Measurements from ENCODE around the gene SYNGR4.
"Not testable (repeated sequence)": the region's sequence is repeated elsewhere in the genome, so short reads cannot be mapped to it uniquely, and the experiment has no call there.

SYNGR4 gene

DNA sequence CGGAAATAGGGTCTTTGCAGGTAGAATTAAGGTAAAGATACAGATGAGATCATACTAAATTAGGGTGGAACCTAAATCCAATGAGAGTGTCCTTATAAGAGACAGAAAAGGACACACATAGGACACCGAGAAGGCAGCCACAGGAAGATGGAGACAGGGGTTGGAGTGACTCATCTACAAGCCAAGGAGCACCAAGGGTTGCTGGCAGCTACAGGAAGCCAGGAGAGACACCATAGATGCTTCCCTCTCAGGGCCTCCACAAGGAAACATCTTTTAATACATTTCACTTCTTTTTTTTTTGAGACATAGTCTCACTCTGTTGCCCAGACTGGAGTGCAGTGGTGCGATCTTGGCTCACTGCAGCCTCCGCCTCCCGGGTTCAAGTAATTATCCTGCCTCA lies 10.5 kb upstream of the SYNGR4 start:
- Histone ChIP-seq H3K36me3 (ENCODE audit: insufficient read depth, low read length) (no peaks in the 10 kb centered on the region), H3K9ac (ENCODE audit: low read depth, low read length) (no peak overlapping the region), H3K9me3 (ENCODE audit: control insufficient read depth, insufficient read depth, low read length) (no peaks in the 10 kb centered on the region), H3K4me1 (ENCODE audit: insufficient read depth, low read length) (peaks cover 5% of the 10 kb centered on the region; the same call in 1 of the 2 replicates)

DNA sequence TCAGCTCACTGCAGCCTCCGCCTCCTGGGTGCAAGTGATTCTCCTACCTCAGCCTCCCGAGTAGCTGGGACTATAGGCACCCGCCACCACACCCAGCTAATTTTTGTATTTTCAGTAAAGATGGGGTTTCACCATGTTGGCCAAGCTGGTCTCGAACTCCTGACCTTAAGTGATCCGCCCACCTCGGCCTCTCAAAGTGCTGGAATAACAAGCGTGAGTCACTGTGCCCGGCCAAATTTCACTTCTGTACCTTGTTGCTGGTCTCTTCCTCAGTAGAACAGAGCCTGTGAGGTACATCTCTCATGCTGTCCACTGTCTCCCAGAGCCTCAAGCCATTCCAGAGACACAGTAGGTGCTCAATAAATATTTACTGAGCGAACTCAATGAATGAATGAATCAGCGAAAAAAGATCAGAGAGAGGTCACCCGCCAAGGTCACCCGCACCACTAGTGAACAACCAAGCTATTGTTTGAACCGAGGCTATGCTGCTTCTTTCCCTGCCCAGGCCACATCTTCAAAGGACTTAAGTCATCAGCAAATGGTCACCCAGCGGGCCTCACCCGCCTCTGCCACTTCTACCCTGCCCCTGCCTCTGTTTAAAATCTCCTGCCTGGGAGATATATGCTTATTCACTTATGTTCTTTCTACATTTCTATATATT lies 9.7 kb upstream of the SYNGR4 start:
- Histone ChIP-seq H3K9ac (ENCODE audit: low read depth, low read length) (no peak overlapping the region), H3K4me1 (ENCODE audit: insufficient read depth, low read length) (peaks cover 5% of the 10 kb centered on the region; the same call in 1 of the 2 replicates), H3K36me3 (ENCODE audit: insufficient read depth, low read length) (no peaks in the 10 kb centered on the region), H3K9me3 (ENCODE audit: control insufficient read depth, insufficient read depth, low read length) (no peaks in the 10 kb centered on the region)

DNA sequence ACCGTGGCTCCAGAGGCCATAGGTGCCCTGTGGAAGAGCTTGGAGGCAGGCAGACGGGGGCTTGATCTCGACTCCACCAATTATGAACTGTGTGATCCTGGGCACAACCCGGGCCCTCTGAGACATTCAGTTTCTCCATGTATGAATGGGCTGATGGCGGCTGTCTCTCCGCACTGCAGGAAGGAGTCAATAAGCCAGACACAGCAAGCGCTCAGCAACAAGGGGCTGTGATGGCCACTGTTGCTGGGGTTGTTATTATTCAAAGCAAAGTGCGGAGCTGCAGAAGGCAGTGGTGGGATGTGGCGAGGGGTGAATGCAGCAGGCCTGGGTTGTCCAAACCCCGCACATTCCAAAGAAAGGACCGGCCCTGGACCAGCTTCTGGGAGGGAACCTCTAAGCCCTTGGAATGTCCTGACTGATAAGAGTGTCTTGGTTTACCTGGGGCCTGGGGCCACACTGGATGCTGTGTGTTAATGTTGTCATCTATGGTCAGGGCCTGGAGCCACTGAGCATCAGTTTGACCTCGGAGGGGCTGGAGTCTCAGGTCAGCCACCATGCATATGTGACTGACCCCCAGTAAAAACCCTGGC lies 8.7 kb upstream of the SYNGR4 start:
- no peak overlapping the region for H3K9ac ChIP-seq (ENCODE audit: low read depth, low read length)
- no peaks in the 10 kb centered on the region for H3K36me3 ChIP-seq (ENCODE audit: insufficient read depth, low read length)
- H3K4me1 ChIP-seq (ENCODE audit: insufficient read depth, low read length), result peaks cover 5% of the 10 kb centered on the region; the same call in 1 of the 2 replicates
- no peaks in the 10 kb centered on the region for H3K9me3 ChIP-seq (ENCODE audit: control insufficient read depth, insufficient read depth, low read length)

DNA sequence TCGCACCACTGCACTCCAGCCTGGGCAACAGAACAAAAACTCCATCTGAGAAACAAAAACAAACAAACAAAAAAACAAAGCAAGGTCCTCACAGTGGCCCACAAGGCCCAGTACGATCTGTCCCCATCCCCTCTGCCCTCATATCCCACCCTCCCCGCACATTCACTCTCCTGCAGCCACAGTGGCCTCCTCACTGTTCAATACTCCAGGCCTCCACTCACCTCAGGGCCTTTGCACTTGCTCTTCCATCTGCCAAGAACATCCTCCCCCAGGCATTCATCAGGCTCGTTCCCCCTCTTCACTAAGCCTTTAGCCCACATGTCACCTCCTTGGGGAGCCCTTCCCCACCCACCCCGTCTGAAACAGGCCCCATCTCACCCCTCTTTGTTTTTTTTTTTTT lies 5.0 kb upstream of the SYNGR4 start:
- no peaks in the 10 kb centered on the region for H3K9me3 ChIP-seq (ENCODE audit: control insufficient read depth, insufficient read depth, low read length)
- no peaks in the 10 kb centered on the region for H3K36me3 ChIP-seq (ENCODE audit: insufficient read depth, low read length)
- no peak overlapping the region for H3K9ac ChIP-seq (ENCODE audit: low read depth, low read length)
- H3K4me1 ChIP-seq (ENCODE audit: insufficient read depth, low read length), result peaks cover 5% of the 10 kb centered on the region; the same call in 1 of the 2 replicates

DNA sequence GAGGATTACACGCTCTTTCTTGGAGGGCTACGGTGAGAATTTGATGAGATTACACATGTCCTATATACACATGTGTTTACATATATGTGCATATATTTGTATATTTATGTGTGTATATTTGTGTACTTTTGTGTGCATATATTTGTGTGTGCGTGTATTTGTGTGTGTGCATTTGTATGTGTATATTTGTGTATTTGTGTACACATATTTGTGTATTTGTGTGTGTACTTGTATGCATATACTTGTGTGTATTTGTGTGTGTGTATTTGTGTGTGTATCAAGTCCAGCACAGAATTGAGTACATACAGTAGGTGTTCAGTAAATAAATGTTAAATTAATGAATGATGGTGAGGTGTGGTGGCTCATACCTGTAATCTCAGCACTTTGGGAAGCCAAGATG lies 2.3 kb upstream of the SYNGR4 start:
- H3K9me3 ChIP-seq (ENCODE audit: control insufficient read depth, insufficient read depth, low read length), result no peaks in the 10 kb centered on the region
- no peaks in the 10 kb centered on the region for H3K4me1 ChIP-seq (ENCODE audit: insufficient read depth, low read length)
- no peaks in the 10 kb centered on the region for H3K36me3 ChIP-seq (ENCODE audit: insufficient read depth, low read length)
- no peak overlapping the region for H3K9ac ChIP-seq (ENCODE audit: low read depth, low read length)

DNA sequence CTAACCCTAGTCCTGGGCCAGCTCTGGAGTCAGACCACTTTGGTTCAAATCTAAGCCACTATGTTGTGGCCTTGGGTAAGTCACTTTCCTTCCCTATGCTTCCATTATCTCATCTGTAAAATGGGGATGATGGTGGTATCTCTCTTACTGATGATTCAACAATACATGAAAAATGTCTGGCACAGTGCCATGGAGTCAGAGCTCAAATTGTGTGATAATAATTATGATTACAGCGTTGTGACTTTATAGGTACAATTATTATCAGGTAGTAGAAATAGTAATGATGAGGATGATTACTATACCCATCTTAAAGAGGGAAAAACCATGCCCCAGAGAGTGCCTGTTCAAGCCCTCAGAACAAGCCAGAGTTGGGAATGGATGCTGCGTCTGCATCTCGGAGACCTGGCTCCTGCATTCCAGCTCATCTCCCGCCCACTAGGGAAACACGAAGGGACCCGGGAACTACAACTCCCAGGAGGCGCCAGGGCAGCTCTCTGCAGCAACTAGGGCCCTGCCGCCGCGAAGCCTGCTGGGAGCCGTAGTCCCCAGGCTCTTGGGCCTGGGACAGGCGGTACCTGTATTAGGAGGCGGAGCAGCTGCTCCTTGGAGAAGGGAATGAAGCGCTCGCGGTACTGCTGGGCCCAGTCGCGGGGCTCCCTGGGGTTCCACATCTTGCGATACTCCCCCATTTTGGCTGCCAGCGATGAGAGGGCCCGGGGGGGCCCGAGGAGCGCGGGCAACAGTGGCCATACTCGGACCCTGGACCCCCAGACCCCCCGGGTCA lies 1.3 kb upstream of the SYNGR4 start:
- H3K4me1 ChIP-seq (ENCODE audit: insufficient read depth, low read length), result no peaks in the 10 kb centered on the region
- H3K36me3 ChIP-seq (ENCODE audit: insufficient read depth, low read length), result no peaks in the 10 kb centered on the region
- peak overlapping the region; percentile 68 for H3K9ac ChIP-seq (ENCODE audit: low read depth, low read length)
- H3K9me3 ChIP-seq (ENCODE audit: control insufficient read depth, insufficient read depth, low read length), result no peaks in the 10 kb centered on the region

DNA sequence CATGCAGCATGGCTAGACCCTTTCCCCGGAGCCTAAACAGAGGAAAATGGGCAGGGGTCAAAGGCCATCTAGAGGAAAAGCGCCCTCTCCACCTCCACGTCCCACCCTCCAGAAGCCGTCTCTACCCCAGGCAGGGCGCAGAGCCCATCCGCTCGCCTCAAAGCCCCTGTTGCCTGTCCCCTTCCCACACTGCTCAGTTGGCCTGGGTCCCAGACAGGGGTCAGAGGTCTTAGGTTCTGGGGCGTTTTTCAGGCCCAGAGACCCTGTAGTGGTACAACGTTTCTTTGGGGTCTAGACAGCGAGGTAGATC lies 712 bp upstream of the SYNGR4 start:
- no peaks in the 10 kb centered on the region for H3K9me3 ChIP-seq (ENCODE audit: control insufficient read depth, insufficient read depth, low read length)
- no peaks in the 10 kb centered on the region for H3K4me1 ChIP-seq (ENCODE audit: insufficient read depth, low read length)
- no peaks in the 10 kb centered on the region for H3K36me3 ChIP-seq (ENCODE audit: insufficient read depth, low read length)
- peak overlapping the region; percentile 68 for H3K9ac ChIP-seq (ENCODE audit: low read depth, low read length)

DNA sequence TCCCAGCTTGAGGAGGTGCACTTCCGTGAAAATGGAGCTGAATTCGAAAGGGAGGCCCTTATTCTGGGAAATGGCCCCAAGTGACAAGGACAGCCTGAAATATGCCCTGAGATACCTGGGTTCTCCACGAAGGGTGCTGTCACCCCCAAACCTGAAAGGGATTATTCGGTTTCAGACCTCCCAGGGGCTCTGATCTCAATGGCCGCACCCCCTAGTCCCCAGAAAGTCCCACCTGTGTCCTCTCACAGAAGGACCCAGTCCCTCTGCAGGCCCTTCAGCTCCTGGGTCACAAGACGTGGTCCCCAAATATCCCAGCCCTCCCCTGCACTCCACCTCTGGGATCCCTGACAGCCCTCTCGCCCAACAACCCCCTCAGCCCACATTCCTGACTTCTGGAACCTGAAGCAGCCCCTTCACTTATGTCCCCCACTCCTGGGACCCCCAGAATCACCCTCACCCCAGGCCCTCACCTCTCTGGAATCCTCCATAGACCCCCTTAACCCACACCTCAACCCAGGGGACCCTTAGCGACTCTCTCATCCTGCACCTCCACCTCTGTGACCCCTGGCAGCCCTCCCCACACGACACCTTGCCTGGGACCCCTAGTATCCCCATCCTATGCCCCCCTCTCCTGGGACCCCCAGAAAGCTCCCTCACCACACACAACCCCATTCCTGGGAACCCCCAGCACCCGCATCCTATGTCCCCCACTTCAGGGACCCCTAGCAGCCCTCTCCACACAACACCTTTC lies 606 bp downstream of the SYNGR4 start:
- no peaks in the 10 kb centered on the region for H3K9me3 ChIP-seq (ENCODE audit: control insufficient read depth, insufficient read depth, low read length)
- no peaks in the 10 kb centered on the region for H3K4me1 ChIP-seq (ENCODE audit: insufficient read depth, low read length)
- peak overlapping the region; percentile 32 for H3K9ac ChIP-seq (ENCODE audit: low read depth, low read length)
- H3K36me3 ChIP-seq (ENCODE audit: insufficient read depth, low read length), result no peaks in the 10 kb centered on the region

DNA sequence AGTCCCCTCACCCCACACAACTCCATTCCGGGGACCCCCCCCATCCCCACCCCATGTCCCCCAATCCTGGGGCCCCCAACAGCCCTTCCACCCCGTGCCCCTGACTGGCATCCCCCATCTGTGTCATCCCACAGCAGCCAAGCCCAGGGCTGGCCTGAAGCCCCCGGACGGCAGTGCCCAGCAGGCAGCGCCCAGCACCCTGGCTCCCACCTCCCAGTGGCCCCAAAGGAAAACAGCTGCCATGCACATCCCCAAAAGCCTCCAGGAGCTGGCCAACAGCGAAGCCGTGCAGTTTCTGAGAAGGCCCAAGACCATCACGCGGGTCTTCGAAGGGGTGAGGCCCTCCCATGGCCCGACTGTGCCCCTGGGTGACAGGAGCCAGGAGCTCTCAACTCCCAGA lies 1.4 kb downstream of the SYNGR4 start:
- Histone ChIP-seq H3K9ac (ENCODE audit: low read depth, low read length) (no peak overlapping the region), H3K9me3 (ENCODE audit: control insufficient read depth, insufficient read depth, low read length) (no peaks in the 10 kb centered on the region), H3K36me3 (ENCODE audit: insufficient read depth, low read length) (no peaks in the 10 kb centered on the region), H3K4me1 (ENCODE audit: insufficient read depth, low read length) (no peaks in the 10 kb centered on the region)

DNA sequence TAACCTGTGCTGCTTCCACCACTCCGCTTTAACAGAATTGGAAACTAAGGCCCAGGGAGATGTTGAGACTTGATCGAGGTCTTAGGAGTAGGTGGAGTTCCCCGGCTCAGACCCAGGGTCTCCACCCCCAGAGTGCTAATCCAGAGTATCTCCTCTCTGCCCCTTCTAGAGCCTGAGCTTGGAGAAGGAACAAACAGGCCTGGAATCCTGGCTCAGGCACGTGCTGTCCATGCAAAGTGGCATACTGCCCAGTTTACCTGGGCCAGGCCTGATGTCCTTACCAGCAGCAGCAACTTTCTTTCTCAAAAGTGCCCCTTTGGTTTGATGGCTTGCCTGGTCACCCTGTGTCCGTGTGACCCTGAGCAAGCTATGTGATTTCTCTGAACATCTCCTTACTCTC lies 3.7 kb downstream of the SYNGR4 start:
- no peaks in the 10 kb centered on the region for H3K4me1 ChIP-seq (ENCODE audit: insufficient read depth, low read length)
- no peaks in the 10 kb centered on the region for H3K36me3 ChIP-seq (ENCODE audit: insufficient read depth, low read length)
- no peaks in the 10 kb centered on the region for H3K9me3 ChIP-seq (ENCODE audit: control insufficient read depth, insufficient read depth, low read length)
- no peak overlapping the region for H3K9ac ChIP-seq (ENCODE audit: low read depth, low read length)

DNA sequence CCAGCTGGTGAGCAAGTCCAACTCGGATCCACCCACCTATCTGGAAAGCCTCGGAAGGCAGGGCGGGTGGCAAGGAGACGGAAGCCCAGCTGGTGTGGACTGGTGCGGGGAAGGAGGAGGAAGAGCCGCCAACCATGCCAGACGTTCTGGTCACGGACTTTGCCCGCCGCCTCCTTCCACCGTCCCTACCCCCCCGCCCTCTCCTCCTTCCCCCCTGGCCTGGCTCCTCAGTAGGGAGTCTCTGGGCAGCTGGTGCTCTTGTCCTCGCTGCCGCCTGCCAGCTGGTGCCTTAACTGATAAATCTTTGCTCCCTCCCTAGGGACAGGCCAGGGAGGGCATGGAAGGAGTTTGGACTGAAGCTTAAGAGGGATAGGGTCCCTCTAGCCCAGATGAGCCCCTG lies 4.8 kb downstream of the SYNGR4 start:
- H3K4me1 ChIP-seq (ENCODE audit: insufficient read depth, low read length), result no peaks in the 10 kb centered on the region
- no peak overlapping the region for H3K9ac ChIP-seq (ENCODE audit: low read depth, low read length)
- no peaks in the 10 kb centered on the region for H3K36me3 ChIP-seq (ENCODE audit: insufficient read depth, low read length)

DNA sequence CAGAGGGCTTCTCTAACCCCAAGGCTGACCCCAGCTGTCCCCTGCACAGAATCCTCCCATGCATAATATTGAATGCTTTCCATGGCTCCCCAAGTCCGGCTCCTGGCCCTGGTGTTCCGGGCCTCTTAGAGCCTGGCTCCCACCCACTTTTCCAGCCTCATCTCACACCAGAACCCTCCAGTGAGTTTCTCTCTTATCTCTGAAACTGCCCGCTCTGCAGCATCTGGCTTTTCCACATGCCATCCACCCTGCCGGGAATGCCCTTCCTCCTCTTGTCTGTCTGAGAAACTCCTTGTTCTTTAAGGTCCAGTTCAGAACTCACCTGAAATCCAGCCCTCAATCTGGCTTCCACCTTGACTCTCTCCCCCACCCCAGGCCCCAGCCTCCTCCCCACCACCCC lies 6.8 kb downstream of the SYNGR4 start:
- Histone ChIP-seq H3K36me3 (ENCODE audit: insufficient read depth, low read length) (no peaks in the 10 kb centered on the region), H3K9me3 (ENCODE audit: control insufficient read depth, insufficient read depth, low read length) (no peaks in the 10 kb centered on the region), H3K4me1 (ENCODE audit: insufficient read depth, low read length) (no peaks in the 10 kb centered on the region), H3K9ac (ENCODE audit: low read depth, low read length) (no peak overlapping the region)

More for the DNA sequence above, 4.8 kb downstream of the SYNGR4 start:
- H3K9me3 ChIP-seq (ENCODE audit: control insufficient read depth, insufficient read depth, low read length), result no peaks in the 10 kb centered on the region

DNA sequence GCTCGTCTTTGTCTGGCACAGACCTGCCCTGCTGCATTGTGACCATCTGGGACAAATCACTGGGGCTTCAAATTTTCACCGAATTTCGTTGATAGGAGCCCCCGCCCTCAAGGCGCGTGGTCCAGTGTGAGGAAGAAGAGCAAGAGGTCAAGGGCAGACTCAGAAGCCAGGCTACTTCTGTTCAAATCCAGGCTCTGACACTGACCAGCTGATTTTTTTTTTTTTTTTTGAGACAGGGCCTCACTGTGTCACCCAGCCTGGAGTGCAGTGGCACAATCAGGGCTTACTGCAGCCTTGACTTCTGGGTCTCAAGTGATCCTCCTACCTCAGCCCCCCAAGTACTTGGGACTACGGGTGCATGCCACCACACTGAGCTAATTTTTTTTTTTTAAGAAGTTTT lies 7.2 kb downstream of the SYNGR4 start:
- Histone ChIP-seq H3K9me3 (ENCODE audit: control insufficient read depth, insufficient read depth, low read length) (no peaks in the 10 kb centered on the region), H3K4me1 (ENCODE audit: insufficient read depth, low read length) (no peaks in the 10 kb centered on the region), H3K36me3 (ENCODE audit: insufficient read depth, low read length) (no peaks in the 10 kb centered on the region), H3K9ac (ENCODE audit: low read depth, low read length) (no peak overlapping the region)

DNA sequence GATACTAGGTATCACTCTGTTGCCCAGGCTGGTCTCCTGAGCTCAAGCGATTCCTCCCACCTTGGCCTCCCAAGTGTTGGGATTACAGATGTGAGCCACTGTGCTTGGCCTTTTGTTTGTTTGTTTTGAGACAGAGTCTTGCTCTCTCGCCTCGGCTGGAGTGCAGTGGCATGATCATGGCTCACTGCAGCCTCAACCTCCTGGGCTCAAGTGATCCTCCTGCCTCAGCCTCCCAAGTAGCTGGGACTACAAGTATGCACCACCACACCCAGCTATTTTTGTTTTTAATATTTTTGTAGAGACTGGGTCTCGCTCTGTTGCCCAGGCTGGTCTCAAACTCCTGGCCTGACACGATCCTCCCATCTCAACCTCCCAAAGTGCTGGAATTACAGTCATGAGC lies 7.6 kb downstream of the SYNGR4 start:
- H3K9me3 ChIP-seq (ENCODE audit: control insufficient read depth, insufficient read depth, low read length); H3K4me1 ChIP-seq (ENCODE audit: insufficient read depth, low read length); H3K36me3 ChIP-seq (ENCODE audit: insufficient read depth, low read length); H3K9ac ChIP-seq (ENCODE audit: low read depth, low read length): not testable (repeated sequence)
